DOHH2 (cell line): ENCODE measurements around the gene NPIPA7.
"Not testable (repeated sequence)": the region's sequence is repeated elsewhere in the genome, so short reads cannot be mapped to it uniquely, and the experiment has no call there.

Experiments
- CTCF ChIP-seq: fragments of 200-600 bp; sonication (generic); IDR thresholded peaks from one replicate; pipeline ENCODE4 v1.5.1; 2014; ENCODE audit warnings: antibody characterized with exemption, mild to moderate bottlenecking, low read depth, low read length; ENCODE audit not compliant: poor library complexity, severe bottlenecking
- EZH2phosphoT487 ChIP-seq: fragments of 200-600 bp; sonication (generic); IDR thresholded peaks from 2 replicates; pipeline ENCODE4 v1.6.1; 2017; ENCODE audit warnings: borderline replicate concordance, mild to moderate bottlenecking, antibody characterized with exemption, low read length, moderate library complexity, mixed read lengths

GRCh38 chr16:16358539-16359240 is 20.2 kb upstream of the NPIPA7 start:
- not testable (repeated sequence) for TF ChIP-seq CTCF, EZH2phosphoT487
